OCI-M1 (cell line): ENCODE data around the gene MAGI1.
"Not testable (repeated sequence)": the region's sequence is repeated elsewhere in the genome, so short reads cannot be mapped to it uniquely, and the experiment has no call there.

ENCODE experiments used
- DNase-seq: peaks from one replicate; lab custom pipeline; 2025; lab: John Stamatoyannopoulos, UW

Gene MAGI1

DNA sequence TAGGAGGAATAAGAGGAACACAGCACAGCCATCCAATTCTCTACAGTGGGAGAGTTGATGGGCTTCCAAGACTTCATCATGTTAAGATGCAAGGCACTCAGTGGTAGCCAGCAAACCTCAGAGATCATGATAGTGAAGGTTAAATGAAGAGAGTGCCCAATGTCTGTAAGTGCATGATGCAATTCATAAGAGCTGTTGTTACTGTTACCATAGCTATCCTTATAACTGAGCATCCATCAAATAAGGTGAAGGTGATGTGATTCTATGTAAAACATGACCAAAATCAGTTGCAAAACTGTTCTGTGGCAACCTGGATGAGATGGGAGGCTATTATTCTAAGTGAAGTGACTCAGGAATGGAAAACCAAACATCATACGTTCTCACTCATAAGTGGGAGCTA lies 289.7 kb downstream of the MAGI1 start:
- DNase-seq = no peak

DNA sequence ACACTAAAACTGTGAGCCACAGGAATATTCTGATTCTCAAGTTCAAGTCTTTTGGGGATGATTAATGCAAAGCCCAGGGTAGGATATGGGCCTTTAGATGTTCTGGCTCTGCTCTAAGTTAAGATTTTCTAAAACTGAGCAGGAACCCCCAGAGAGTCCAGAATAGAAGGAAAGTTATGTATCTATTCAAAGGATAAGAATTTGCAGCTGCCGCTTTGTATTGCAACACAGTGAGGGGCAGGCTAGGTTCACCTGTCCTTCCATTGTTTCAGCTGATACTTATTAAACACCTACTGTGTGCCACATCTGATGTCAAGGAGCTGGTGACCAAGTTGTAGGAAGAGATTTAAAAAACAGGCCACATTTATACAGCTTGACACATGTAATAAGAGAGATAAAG lies 290.4 kb downstream of the MAGI1 start:
- no peak for DNase-seq

DNA sequence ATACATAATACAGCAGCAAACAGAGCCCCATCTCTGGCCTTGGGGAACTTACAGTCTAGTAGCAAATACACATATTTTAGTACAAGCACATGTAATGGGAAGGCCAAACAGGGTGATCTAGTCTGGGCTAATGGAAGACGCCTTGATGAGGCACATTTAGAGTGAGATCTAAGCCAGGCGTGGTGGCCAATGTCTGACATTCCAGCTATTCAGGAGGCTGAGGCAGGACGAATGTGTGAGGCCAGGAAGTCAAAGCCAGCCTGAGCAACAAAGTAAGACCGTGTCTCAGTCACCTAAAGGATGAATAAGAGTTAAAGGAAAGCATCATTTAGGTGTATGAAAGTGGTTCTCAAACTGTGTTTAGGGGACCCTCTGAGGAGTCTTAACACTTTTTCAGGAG lies 291.9 kb downstream of the MAGI1 start:
- DNase-seq = no peak

DNA sequence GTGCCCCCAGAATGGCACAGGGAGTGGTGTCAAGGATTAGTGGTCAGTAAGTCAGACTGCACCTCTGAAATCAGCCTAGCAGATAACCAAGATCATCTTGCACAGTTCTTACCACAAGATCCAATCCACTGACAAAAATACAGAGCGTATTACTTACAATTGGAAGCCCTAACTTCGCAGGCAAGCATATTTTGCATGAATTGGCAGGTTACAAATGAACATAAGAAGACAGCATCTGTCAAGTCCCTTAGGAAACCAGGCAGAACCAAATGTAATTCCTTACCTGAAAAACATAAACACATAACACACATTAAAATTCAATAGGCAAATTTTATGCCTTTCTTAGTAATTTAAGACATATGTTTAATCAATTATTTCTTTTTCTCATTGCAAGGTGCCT lies 293.4 kb downstream of the MAGI1 start:
- DNase-seq = no peak

DNA sequence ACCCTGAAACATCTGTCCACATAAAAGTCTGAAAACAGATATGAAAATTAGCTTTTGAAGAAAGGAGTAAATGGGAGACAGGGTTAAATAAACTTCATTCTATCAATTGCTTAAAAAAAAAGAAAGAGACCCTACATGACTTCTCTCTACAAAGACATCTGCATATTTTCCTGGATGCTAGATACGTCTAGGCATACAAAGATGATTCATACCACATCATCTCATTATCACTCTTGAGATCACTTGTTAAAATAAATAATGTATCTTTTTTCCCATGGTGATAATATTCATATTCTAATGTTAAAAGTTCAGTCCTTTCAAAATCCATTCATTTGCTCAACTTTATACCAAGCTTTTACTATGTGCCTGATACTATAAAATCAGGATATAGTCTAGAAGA lies 295.8 kb downstream of the MAGI1 start:
- DNase-seq = no peak

DNA sequence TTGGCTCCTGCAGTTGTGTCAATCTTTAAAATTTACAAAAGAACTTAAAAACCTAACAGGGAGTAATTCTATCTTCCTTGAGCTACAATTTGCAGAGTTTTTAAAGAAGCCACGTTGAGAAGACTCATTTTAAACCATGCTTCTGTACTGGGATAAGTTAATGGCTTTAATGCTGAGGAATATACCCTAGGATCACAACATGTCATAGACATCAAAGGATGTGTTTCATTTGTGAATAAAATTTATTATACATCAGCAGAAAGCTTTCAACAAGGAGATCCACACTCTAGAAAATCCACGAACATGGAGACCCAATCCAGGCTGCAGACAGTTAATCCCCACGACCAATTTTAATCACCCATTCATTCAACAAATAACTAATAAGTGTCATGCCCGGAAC lies 297.2 kb downstream of the MAGI1 start:
- no peak for DNase-seq

DNA sequence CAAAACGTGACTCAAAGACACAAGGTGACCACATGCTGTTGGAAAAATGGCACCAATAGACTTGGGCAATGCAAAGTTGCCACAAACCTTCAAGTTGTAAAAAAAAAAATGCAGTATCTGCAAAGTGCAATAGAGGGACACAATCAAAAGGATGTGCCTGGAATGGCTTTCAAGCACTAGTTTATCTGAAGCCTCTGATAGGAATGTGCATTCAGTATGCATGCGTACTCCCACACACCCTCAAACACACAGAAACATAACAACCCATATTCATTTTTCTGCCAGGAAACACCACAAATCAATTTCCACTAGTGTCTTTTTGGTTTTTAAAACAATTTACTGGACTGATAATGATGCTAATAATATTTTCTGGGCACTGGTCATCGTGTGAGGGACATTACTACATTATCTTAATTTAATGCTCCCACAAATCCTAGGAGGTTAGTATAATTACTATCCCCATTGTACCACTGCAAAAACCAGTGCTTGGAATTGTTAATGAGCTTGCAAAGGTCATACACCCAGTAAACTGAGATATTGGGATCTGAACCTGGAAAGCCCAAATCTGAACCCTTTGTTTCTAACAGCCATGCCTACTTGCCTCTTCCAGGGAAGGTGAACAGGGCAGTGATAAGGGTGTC lies 298.7 kb downstream of the MAGI1 start:
- no peak for DNase-seq

DNA sequence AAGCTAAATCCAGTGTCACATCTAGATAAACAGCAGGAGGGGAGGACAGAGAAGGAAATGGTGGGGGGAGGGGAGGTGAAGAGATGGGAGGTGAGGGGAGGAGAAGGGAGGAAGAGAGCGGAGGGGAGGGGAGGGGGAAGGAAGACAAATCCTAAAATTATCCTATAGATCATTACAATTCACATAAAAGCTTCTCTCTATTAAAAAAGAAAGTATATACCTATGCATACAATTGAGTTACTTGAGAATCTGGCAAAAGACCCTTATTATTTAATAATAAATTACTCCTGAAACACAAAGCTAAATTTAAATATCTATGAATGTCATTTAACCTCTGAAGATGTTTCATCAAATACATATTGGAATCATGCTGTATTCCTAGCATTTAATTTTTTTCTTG lies 303.9 kb downstream of the MAGI1 start:
- no peak for DNase-seq

DNA sequence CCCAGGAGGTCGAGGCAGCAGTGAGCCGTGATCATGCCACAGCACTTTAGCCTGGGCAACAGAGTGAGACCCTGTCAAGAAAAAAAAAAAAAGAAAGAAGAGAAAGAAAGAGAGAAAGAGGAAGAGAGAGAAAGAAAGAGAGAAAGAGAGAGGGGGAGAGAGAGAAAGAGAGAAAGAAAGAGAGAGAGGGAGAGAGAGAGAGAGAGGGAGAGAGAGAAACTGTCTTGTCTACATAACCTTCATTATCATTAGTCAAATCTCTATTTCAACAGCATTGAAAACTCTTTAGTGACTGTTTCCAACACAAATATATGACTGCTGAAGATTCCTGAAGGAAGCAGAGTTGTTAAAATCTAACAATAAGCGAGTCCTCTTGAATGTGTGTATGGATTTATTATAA lies 304.3 kb downstream of the MAGI1 start:
- no peak for DNase-seq

DNA sequence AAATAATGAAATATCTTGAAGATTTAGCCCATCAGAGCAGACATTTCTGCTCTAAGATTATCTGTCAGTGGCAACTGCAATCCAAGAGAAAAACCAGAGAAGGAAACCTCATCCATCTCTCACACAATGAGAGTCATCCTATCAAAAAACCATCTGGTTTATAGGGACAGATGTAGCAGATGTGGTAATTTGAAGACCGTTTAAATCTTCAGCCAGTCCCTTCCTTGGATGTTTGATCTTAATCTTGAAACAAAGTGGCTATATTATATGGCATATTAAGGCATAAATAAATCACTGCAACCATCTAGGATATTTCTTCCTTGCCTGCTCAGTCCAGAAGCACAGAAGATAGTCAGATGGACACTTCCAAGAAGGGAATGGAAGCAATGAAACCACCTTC lies 305.3 kb downstream of the MAGI1 start:
- no peak for DNase-seq

DNA sequence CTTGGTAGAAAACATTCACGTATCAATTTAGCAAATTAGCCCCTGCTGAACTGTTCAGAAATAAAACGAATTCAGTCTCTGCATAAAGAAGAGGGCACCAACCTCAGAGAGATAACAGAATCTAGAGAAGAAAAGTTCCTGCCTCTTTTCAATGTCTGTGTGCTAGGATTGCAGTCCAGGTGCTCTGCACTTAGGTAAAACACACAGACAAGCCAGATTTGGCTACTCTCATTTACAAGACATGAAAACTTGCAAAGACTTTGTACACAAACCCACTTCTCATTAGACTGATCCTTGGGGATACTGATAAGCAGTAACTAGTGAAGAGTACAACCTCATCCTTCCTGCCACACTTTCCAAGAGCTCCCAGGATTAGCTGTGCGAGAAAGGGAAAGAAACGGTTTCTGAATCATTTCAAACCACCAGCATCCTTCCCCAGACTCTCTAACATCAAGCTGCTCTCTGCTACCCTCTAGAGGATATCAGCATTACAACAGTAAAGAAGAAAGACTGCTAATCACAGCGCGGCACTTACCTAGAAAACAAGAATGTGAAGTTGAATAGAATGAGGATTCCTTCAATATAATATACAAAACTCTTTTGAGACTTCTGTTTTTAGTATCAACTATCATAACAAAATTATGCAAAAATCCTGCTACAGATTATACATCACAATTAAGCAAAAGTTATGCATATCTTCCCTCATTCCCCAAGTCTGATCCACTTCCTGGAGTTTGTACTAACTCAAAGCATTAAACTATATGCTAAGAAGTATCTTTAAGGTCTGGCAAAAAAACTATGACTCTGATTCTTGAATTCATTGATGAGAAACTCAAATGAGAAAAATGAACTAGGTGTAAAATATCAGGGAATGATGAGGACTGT lies 306.4 kb downstream of the MAGI1 start:
- peak; percentile 70 for DNase-seq

DNA sequence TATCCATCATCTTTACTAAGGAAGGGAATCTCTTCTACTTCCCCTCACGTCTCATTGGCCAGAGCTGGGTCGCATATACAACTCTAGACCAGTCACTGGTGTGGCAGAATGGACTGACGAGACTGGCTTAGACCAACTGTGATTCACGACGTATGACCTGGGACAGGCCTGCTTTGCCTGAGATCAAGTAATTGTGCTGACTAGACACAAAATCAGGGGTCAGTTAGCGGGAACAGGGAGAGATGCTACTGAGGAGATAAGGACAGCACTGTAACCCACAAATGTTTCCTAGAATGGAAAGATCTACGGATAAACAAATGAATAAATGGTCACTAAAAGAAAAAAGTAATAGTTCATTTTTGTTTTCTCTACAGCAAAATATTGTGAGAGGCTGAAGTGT lies 308.3 kb downstream of the MAGI1 start:
- no peak for DNase-seq

DNA sequence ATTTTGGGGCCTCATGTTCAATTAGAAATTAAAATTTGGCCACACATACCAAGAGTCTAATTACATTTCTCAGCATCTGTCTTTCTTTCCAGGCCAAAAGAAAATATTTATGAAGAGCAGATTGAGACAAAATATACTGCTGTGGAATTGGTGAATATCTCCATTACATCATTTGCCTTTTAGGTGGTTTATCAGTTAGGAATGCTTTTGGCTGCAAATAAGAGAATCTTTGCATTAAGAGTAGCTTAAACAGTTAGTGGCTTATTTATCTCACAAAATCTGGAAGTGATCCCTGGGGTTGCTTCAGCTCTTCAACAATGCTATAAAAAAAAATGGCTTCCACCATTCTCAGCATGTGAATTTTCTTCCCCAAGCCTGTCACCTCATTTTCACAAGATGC lies 308.7 kb downstream of the MAGI1 start:
- no peak for DNase-seq

DNA sequence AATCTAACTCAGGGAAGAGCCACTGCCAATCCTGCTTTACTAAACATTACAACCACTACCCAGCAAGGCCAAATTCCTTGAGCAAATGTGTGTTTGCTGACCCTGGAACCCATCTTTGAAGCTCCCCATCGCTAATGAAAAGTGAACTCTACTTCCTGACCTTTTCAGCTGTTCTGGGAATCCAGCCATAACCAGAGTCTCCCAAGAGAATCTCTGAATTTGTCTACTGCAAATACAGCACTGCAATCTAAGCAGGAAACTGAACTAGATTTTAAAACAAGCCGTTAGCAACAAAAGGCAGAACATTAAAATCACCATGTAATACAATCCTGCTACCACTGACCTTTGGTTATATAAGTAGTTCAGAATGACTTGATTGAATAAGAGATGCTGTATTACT lies 309.2 kb downstream of the MAGI1 start:
- DNase-seq = no peak

DNA sequence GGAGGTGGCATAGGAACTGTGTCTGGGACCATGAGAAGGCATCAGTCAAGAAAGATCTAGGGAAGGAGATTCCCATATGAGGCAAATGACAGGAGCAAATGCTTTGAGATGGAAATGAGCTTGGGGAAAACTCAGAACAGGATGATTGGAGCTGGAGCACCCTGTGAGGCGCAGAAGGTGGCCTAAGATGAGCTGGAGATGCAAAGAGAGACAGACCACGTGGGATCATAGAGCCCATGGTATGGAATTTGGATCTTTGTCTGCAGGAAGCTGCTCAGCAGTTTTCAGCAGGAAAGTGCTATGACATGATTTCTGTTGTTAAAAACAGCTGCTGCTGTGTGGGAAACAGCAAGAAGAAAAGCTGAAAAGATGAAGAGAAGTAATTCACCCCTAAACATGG lies 310.6 kb downstream of the MAGI1 start:
- no peak for DNase-seq

DNA sequence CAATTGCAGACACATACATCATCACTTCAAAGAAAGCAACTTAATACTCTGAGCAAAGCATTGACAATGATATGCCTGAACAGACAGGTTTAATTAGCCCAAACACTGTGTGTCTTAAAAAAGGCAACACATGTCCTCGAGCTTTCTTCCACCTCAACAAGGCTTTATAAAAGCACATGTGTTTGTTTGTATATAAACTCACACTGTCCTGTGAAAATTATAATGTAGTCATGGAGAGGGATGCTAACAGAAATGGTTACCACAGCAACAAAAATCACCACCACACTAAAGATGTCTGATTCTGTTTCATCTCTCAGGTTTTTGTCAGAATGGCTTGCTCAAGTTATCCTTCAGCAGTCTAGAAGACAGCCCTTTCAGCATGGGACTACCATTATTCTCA lies 314.7 kb downstream of the MAGI1 start:
- no peak for DNase-seq

DNA sequence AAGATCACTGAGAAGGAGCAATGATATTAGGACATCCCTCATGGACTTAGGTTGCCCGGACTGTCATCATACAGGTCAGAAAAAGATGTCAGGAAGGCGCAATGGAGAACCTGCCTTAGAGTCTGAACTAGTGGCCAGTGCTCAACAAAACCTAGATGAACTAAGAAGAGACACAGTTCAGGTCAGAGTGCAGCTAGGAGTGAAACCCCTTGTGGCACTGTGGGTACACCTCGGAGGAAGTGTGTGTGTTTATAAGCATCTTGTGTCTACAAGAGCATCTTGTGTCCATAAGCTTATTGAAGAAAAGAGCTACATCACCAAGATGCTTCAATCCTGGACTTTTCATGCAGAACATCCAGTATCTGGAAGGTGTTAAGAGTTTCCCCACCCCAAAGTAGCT lies 315.7 kb downstream of the MAGI1 start:
- no peak for DNase-seq

DNA sequence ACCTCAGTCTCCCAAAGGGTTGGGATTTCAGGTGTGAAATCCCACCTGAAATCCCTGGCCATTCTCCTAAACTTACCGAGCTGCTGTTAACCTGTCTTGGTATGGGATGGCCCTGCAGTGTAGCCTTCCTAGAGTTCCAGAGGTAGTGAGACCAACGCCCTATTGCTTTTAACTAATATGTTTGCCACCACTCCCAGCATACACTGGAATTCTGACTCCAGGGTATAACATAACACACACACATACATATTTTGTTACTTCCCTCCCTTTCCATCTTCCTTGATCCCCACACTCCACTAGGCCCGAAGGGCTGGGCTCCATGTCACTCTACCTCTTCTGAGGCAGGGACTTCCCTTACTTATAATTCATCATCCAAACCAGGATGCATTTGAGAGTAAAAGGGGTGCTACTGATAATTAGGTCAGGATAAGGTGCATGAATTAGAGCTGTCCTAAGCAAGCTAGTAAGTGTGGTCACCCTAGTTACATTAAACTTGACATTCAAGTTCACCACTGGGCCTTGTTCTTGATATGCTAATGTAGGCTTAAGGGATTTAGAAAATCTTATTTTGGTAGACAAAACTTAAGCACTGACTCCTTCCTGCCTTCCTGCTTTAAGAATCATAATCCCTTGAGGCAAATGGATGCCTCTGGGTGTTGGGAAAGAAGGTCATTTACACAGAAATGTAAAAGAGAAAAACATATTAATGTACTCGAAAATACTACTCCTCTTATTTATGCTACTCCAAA lies 317.6 kb downstream of the MAGI1 start:
- no peak for DNase-seq

DNA sequence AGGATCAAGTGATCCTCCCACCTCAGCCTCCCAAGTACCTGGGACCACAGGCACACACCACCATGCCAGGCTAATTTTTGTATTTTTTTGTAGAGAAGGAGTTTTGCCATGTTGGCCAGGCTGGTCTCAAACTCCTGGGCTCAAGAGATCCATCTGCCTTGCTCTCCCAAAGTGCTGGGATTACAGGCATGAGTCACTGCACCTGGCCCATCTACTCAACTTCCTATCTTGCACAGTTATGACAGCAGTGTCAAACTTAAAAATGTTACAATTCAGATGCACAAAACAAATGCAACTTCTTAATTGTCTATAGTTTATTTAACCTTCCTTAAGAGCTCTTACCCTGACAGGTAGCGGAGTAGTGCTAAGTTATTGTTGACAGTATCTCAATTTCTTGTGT lies 319.1 kb downstream of the MAGI1 start:
- DNase-seq = not testable (repeated sequence)

DNA sequence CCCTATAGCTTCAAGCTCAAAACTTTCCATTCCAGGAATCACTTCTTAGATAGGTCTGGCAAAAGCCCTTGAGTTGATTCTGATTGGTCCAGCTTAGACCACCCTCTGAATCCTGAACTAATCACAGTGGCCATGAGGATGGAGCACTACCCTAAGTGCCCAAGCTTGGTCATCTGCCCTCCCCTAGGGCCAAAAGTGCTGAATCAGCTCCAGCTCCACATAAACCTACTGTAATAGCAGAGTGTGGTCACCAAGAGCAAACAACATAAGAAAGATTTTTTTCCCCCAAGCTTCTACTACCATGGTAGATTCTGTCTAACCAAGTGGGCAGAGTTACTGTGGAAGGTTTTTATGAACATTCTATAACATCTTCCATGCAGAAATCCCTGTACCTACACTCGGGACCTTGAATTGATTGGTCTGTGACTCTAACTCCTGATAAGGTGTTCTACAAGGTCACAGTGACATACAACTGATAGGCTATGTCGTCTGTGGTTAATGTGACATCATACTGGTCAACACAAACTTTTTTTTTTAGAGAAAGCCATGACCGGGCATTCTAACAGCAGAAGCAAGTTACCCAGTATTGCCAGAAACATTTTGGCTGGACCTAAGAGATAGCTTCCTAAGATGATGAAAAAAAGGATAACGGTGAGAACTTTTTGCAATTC lies 320.9 kb downstream of the MAGI1 start:
- DNase-seq = peak; percentile 34

DNA sequence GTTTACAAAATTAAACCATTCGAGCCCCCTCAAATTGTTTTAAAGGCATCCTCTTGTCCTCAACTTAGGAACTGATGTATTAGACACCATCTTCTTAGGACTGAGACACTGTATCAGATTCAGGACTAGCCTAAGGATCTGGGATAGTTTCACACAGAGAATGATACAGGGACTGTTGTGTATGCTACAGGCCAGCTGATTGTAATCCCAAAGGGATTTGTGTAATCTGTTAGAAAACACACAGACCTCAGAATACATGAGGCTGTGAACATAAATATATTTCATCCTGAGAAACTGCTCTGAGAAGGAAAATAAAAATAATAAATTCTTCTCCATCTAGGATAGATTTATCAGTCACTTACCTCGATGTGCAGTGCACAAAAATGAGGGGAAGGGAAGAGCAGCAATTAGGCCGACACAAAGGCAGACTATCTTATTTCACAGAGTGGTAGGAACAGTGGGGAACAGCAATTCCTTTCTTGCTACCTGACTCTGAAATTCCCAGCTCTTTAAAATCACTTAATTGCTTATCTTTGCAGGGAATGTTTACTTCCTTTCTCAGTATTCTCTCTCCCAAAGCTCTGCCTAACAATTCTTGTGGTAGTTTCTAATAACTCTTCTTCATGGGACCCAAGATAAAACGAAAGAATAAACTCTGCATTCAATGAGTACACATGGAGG lies 322.5 kb downstream of the MAGI1 start:
- no peak for DNase-seq

DNA sequence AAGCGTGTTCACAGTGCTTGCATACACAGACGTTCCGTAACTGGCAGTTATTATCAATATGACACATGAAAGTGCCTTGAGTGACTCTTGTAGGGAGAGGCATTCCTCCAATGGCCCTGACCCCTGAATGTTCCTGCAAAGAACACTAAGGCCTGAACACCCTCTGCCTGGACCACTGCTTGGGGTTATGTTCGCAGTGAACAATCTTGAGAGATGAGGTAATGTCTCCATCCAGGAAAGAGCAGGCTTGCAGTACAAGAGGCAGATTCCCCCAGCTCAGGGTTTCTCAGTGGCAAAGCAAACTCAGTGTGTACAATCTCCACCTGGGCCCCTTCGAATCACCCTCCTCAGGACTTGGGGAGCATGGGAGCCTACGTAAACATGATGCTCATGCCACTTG lies 324.6 kb downstream of the MAGI1 start:
- no peak for DNase-seq
